GM23338 (cell line): ENCODE measurements around the gene TXNDC12.

Experiments
- CREB1 ChIP-seq: fragments of 250-450 bp; sonication (Bioruptor Pico); IDR thresholded peaks from 2 replicates; pipeline ENCODE4 v1.5.0; 2020; ENCODE audit warnings: low read depth, mild to moderate bottlenecking, moderate library complexity
- EZH2 ChIP-seq: fragments of 200-600 bp; sonication (generic); IDR thresholded peaks from one replicate; pipeline ENCODE4 v1.8.0; 2017; ENCODE audit warnings: antibody characterized with exemption, mild to moderate bottlenecking, low read depth; ENCODE audit not compliant: unreplicated experiment
- EZH2phosphoT487 ChIP-seq: fragments of 200-600 bp; sonication (generic); IDR thresholded peaks from one replicate; pipeline ENCODE4 v1.8.1; 2018; ENCODE audit warnings: antibody characterized with exemption; ENCODE audit not compliant: unreplicated experiment
- JUNB ChIP-seq: IDR thresholded peaks from one replicate; pipeline ENCODE4 v1.6.1; 2016; ENCODE audit warnings: antibody characterized with exemption; ENCODE audit not compliant: unreplicated experiment
- NANOG ChIP-seq: IDR thresholded peaks from 2 replicates; pipeline ENCODE4 v1.6.1; 2016; ENCODE audit warnings: antibody characterized with exemption, borderline replicate concordance
- POLR2AphosphoS5 ChIP-seq: IDR thresholded peaks from 2 replicates; pipeline ENCODE4 v1.6.1; 2016; ENCODE audit warnings: antibody characterized with exemption, low read depth
- REST ChIP-seq: IDR thresholded peaks from one replicate; pipeline ENCODE4 v1.6.1; 2018; ENCODE audit warnings: antibody characterized with exemption; ENCODE audit not compliant: unreplicated experiment
- STAT1 ChIP-seq: IDR thresholded peaks from one replicate; pipeline ENCODE4 v1.6.1; 2016; ENCODE audit warnings: antibody characterized with exemption; ENCODE audit not compliant: unreplicated experiment
- TF ChIP-seq, protein P1 (sequence below), 2 experiments: fragments of 200-600 bp in 1 of 2; sonication (generic) in 1 of 2; conservative IDR thresholded peaks; 2 replicates each; pipeline versions ENCODE4 v1.5.1 to v1.6.1; 2016 to 2017; ENCODE audit warnings: antibody characterized with exemption in 2 of 2, low read depth in 2 of 2, mild to moderate bottlenecking in 2 of 2, moderate library complexity in 1 of 2

DNA sequence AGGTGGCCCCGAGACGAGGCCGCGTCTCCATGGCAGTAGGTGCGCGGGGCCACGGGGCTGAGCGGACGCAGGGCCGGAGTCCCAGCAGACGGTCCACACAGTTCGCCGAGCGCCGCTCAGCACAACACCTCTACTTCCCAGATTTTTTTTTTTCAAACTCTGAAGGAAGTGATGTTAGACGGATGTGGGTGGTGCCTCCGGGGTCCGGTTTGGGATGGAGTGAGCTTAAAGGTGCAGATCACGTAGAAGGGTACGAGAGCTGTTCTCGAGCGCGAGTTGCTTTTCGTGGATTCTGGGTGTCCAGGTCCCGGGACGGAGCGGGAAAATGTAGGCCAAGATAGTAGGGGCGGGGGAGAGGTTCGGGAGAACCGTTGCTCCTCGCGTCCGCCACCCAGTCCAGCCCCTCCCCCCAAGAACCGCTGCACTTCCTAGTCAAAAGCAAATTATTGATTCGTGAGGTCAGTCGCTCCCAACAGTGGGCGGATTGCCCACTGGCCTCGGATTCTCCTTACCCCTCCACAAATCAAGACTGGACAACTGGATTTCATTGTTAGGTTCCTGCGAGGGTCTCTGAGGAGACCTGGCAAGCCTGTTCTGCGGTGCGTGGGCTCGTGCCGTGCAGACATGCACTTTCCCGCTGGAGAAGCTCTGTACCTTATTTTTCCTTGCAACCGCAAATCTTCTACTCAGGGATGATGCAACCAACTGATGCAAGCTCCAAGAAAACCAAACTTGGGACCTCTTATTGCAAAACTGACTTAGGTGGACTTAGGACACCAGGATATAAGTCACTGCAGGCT, at the start of gene TXNDC12:
- TF ChIP-seq POLR2AphosphoS5: peak; percentile 91
- TF ChIP-seq, protein P1, sequence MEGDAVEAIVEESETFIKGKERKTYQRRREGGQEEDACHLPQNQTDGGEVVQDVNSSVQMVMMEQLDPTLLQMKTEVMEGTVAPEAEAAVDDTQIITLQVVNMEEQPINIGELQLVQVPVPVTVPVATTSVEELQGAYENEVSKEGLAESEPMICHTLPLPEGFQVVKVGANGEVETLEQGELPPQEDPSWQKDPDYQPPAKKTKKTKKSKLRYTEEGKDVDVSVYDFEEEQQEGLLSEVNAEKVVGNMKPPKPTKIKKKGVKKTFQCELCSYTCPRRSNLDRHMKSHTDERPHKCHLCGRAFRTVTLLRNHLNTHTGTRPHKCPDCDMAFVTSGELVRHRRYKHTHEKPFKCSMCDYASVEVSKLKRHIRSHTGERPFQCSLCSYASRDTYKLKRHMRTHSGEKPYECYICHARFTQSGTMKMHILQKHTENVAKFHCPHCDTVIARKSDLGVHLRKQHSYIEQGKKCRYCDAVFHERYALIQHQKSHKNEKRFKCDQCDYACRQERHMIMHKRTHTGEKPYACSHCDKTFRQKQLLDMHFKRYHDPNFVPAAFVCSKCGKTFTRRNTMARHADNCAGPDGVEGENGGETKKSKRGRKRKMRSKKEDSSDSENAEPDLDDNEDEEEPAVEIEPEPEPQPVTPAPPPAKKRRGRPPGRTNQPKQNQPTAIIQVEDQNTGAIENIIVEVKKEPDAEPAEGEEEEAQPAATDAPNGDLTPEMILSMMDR (conservative IDR thresholded peaks at IDR 0.05; ENCODE audit: low read depth in 2 of 2): no peak
- no peak for TF ChIP-seq EZH2
- no peak for TF ChIP-seq STAT1
- TF ChIP-seq EZH2phosphoT487: no peak
- TF ChIP-seq NANOG: no peak
- peak; percentile 77 for TF ChIP-seq CREB1 (CRISPR knock-in tag)
- no peak for TF ChIP-seq REST
- no peak for TF ChIP-seq JUNB
